Hematopoietic multipotent progenitor cell treated with erythropoietin and hydrocortisone succinate and interleukin-3 and kit ligand, for 15 days (in vitro differentiated cells): Measurements from ENCODE around the gene SNX13.
"Not testable (repeated sequence)": the region's sequence is repeated elsewhere in the genome, so short reads cannot be mapped to it uniquely, and the experiment has no call there.

ENCODE experiments used
- DNase-seq: peaks from one replicate; pipeline ENCODE4 v3.0.0-alpha.2; 2015; ENCODE audit warnings: low spot score

The SNX13 gene

GRCh38 chr7:17913250-17913649, 27.0 kb downstream of the SNX13 start:
- DNase-seq, result no peak

GRCh38 chr7:17912536-17913235, 27.6 kb downstream of the SNX13 start:
- DNase-seq, result no peak

GRCh38 chr7:17912050-17912449, 28.2 kb downstream of the SNX13 start:
- no peak for DNase-seq

- no peak for DNase-seq
Observed at GRCh38 chr7:17910377-17910776, 29.9 kb downstream of the SNX13 start.

- not testable (repeated sequence) for DNase-seq
Observed at GRCh38 chr7:17909310-17909709, 31.0 kb downstream of the SNX13 start.

- no peak for DNase-seq
Observed at GRCh38 chr7:17907014-17907413, 33.3 kb downstream of the SNX13 start.

DNA sequence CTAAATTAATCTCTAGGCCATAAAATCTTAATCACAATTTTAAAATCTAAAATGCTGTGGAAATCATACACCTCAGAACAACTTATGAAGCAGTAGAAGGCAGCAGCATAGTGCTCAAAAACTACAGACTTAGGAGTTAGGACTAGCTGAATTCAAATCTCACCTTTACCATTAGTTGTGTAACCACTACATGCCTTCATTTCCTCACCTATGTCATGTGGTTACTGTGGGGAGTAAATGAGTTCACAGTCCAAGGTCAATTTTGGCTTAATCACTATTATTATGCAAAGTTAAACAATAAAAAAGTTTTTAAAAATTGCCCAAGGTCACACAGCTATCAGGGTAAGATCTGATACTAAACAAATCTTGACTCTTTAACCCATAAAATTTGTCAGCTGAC, 37.0 kb downstream of the SNX13 start:
- DNase-seq, result no peak

DNA sequence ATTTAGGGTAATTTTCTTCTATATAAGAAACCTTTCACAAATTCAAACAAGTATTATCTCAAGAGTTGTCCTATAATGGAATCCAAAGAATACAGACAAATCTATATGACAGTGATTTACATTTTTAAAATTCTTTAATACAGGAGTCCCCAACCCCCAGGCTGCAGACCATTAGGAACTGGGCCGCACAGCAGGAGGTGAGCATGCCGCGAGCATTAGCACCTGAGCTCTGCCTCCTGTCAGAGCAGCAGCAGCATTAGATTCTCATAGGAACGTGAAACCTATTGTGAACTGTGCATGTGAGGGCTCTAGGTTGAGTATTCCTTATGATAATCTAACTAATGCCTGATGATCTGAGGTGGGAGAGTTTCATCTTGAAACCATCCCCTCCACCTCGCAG, 37.7 kb downstream of the SNX13 start:
- no peak for DNase-seq

DNA sequence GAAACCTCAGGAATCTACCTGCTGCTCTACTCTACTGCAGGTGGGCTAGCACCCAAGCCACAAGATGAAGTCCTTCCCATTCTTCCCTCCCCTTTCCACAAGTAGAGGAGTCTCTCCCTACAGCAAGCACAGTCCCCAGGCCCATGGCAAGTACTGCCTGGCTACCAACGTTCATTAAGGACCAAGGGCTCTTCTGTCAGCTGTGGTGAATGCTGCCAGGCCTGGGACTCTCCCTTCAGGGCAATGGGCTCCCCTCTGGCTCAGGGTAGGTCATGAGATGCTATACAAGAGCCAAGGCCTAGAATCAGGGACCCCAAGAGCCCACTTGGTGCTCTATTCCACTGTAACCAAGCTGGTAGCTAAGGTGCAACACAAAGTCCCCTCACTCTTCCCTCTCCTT, 39.8 kb downstream of the SNX13 start:
- no peak for DNase-seq

DNA sequence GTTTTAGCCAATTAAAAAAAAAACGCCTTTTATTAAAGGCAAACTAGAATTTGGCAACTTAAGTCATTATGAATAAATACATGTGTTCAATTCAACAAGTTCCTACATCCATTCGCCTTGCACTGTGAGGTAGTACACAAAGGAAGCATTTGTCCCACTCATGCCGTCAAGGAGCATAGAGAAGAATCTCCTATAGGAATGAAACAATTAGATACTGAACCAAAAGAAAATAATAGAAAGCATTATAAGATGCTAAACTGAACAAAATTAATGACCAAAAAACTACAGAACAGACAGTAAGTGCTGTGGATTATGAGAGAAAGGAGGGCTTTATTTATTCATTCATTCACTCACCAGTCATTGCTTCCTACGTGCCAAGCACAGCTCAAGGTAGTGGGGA, 42.2 kb downstream of the SNX13 start:
- no peak for DNase-seq

- DNase-seq, result no peak
Observed at GRCh38 chr7:17887286-17887685, 53.0 kb downstream of the SNX13 start.

GRCh38 chr7:17882685-17883084, 57.6 kb downstream of the SNX13 start:
- DNase-seq, result no peak

DNA sequence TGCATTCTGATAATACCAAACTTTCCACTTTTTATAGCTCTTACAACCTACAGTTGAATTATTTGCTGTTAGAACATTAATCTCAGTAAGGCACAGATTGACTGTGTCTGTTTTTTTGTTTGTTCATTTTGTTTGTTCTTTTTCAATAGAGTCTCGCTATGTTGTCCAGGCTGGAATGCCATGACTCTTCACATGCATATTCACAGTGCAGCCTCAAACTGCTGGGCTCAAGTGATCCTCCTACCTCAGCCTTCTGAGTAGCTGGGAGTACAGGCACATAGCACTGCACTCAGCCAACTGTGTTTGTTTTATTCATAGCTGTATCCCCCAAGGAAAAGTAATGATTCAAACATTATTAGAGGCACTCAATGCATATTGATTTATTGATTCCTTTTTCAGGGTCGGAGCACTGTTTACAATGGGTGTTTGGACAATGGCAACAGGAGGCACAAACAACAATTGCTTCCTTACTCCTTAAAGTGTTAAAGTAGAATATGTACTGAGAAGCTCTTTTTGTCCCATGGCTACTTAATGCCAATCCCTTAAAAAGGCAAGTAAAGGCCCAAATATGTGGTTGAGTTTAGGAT, 61.1 kb downstream of the SNX13 start:
- no peak for DNase-seq

GRCh38 chr7:17878627-17879026, 61.7 kb downstream of the SNX13 start:
- no peak for DNase-seq

DNA sequence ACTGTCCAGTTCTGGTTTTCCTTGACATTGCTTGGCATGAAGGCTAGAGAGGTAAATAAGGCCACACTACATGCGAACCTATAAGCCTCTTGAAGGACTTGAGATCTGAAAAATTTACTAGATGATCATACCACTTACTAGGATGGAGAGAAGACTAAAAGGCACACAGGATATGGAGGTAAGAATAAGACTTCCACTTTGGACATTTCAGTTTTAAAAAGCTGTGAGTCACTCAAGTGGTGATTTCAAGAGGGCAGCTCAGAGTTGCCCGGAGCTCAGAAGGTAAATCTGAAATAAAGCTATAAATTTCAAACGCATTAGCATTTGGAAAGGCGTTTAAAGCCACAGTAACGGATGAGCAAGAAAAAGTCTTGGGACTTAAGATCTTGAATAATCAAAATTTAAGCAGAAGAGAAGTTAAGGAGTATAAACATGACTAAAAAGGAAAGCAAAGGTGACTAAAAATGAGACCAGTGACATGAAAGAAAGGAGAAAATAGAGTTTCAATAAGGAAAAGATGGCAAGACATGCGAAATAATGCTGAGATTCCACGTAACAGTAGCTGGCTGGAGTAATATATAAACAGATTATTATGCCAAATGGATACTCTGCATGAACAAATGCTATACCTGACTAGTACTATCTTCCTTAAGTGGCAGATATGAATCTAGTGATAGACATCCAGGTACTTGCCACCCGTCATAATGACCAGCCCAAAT, 68.3 kb downstream of the SNX13 start:
- no peak for DNase-seq

GRCh38 chr7:17870406-17870805, 69.9 kb downstream of the SNX13 start:
- no peak for DNase-seq

- no peak for DNase-seq
Observed at GRCh38 chr7:17863809-17864143, 76.5 kb downstream of the SNX13 start.

GRCh38 chr7:17863095-17863808, 77.0 kb downstream of the SNX13 start:
- DNase-seq, result no peak

DNA sequence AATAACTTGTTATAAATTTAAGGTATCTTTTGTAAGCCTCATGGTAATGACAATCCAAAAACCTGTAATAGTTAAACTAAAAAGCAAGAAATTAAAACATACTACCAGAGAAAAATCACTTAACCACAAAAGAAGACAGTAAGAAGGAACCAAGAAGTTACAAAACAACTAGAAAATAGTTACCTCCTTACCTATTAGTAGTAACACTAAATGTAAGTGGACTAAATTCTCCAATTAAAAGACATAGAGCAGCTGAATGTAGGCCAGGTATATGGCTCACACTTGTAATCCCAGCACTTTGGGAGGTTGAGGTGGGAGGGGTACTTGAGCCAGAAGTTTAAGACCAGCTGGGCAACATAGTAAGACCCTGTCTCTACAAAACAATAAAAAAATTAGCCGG, 84.0 kb downstream of the SNX13 start:
- DNase-seq, result no peak

DNA sequence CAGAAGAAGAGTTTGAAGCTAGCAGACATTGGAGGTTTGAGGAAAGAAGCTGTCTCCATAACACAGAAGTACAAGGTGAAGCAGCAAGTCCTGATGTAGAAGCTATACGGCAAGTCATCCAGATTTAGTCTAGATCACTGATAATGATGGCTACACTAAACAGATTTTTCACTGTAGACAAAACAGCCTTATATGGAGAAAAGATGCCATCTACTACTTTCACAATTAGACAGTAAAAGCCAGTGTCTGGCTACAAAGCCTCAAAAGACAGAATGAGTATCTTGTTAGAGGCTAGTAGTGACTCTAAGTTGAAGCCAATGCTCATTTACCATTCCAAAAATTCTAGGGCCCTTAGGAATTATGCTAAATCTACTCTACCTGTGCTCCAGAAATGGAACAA, 85.1 kb downstream of the SNX13 start:
- no peak for DNase-seq

DNA sequence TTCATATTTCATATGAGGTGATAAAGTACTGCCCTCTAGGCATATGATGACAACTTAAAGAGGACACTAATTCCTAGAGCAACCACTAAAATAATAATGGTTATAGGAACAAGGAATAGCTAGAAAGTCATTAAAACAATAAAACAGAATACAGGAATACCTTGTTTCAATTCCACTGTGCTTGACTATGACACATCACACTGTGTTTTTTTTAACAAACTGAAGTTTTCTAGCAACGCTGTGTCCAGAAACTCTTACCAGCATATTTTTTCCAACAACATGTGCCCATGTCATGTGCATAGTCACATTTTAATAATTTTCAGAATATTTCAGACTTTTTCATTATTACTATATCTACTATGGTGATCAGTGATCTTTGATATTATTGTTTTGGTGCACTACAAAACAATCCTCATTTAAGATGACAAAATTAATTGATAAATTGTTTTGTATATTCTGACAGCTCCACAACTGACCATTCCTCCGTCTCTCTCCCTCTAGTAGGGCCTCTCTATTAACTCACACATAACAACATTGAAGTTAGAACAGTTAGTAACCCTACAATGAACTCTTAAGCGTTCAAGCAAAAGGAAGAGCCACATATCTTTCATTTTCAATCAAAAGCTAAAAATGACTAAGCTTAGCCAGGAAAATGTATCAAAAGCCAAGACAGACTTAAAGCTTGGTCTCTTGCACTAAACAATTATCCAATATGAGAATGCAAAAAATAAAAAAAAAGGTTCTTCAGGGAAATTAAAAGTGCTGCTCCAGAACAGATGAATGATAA, 85.8 kb downstream of the SNX13 start:
- no peak for DNase-seq

- no peak for DNase-seq
Observed at GRCh38 chr7:17852361-17852760, 87.9 kb downstream of the SNX13 start.
